Vagina (tissue), 2 donors: ENCODE measurements around the gene ZBTB45. TPM values are rescaled to one million over a fixed set of nuclear protein-coding genes. Genes with fewer than 3 reads are reported as not detected.
A peak's percentile ranks its signal among the peaks of the same experiment; 100 is the strongest.
"Not testable (repeated sequence)": the region's sequence is repeated elsewhere in the genome, so short reads cannot be mapped to it uniquely, and the experiment has no call there.

Experiments used
- DNase-seq, 2 donors: peaks; one replicate each; pipeline ENCODE4 v3.0.0-alpha.2; 2017; ENCODE audit errors: extremely low spot score in 2 of 2
- H3K27ac ChIP-seq: fragments of 200-600 bp; sonication (generic); one replicate; pipeline ENCODE4 v1.5.1; 2019
- H3K27me3 ChIP-seq: fragments of 200-600 bp; sonication (generic); one replicate; pipeline ENCODE4 v1.5.1; 2019
- H3K36me3 ChIP-seq, 2 donors: fragments of 200-600 bp; sonication (generic); one replicate each; pipeline ENCODE4 v1.5.1; 2017 to 2019
- H3K4me1 ChIP-seq: fragments of 200-600 bp; sonication (generic); one replicate; pipeline ENCODE4 v1.5.1; 2019
- H3K4me3 ChIP-seq, 2 donors: fragments of 200-600 bp; sonication (generic); 1 replicate in 1 of 2; 2 replicates in 1 of 2; pipeline ENCODE4 v1.5.1; 2016 to 2019
- H3K9me3 ChIP-seq: fragments of 200-600 bp; sonication (generic); one replicate; pipeline ENCODE4 v1.5.1; 2019
- CTCF ChIP-seq, 3 experiments: fragments of 450-650 bp in 2 of 3; fragments of 200-600 bp in 1 of 3; sonication (generic) in 1 of 3; IDR thresholded peaks; one replicate each; pipeline ENCODE4 v1.5.1; 2017 to 2019; ENCODE audit warnings: antibody characterized with exemption in 3 of 3, mild to moderate bottlenecking in 2 of 3, moderate library complexity in 2 of 3
- POLR2A ChIP-seq, 2 donors: fragments of 450-650 bp; IDR thresholded peaks; one replicate each; pipeline ENCODE4 v1.6.1; 2017; ENCODE audit warnings: antibody characterized with exemption in 2 of 2, mild to moderate bottlenecking in 2 of 2, moderate library complexity in 2 of 2
- POLR2AphosphoS5 ChIP-seq, 2 donors: sonication (generic); formaldehyde crosslinking; IDR thresholded peaks; one replicate each; pipeline ENCODE4 v1.9.0; 2017; ENCODE audit warnings: antibody characterized with exemption in 2 of 2, mild to moderate bottlenecking in 2 of 2, low read depth in 1 of 2; ENCODE audit not compliant: insufficient read depth in 1 of 2
- intact Hi-C: fragments of 100-400 bp; cut with DNase I; formaldehyde crosslinking; loops from one replicate; pipeline ENCODE4 v1.15.1; 2023
- total RNA-seq: library from RNA; depleted of rRNA; stranded (reverse); fragments of >200 nt; gene quantifications from one replicate; pipeline ENCODE4 v1.2.3, GENCODE V29; 2016

ZBTB45 gene
- total RNA-seq, 1 donor from 2014 or later, result 14.0 TPM

- no peak for DNase-seq
- H3K4me1 ChIP-seq, result peaks cover 44% of the 10 kb centered on the region
- H3K36me3 ChIP-seq, result peaks cover 0 to 18% of the 10 kb centered on the region in 2 donors
- H3K4me3 ChIP-seq, result peak overlapping the region in 1 of 2 donors; percentile 43
- intact Hi-C loops, result no loop called here
- TF ChIP-seq POLR2AphosphoS5 (IDR thresholded peaks at IDR 0.05; ENCODE audit: insufficient read depth in 1 of 2, low read depth in 1 of 2), result no peak
- no peak for TF ChIP-seq POLR2A (IDR thresholded peaks at IDR 0.05)
- no peak for TF ChIP-seq CTCF (IDR thresholded peaks at IDR 0.05)
- H3K27me3 ChIP-seq, result no peaks in the 10 kb centered on the region
- no peaks in the 10 kb centered on the region for H3K9me3 ChIP-seq
- H3K27ac ChIP-seq, result peak overlapping the region; percentile 34
Observed at GRCh38 chr19:58513213-58513693, 6.4 kb downstream of the ZBTB45 start.

- TF ChIP-seq POLR2AphosphoS5 (IDR thresholded peaks at IDR 0.05; ENCODE audit: insufficient read depth in 1 of 2, low read depth in 1 of 2) (no peak), POLR2A (IDR thresholded peaks at IDR 0.05) (no peak), CTCF (IDR thresholded peaks at IDR 0.05) (no peak)
- Histone ChIP-seq H3K27me3 (no peaks in the 10 kb centered on the region), H3K27ac (no peak within 1 kb of the TSS), H3K36me3 (peaks cover 0 to 10% of the 10 kb centered on the region in 2 donors), H3K4me3 (no peak within 1 kb of the TSS), H3K4me1 (peaks cover 31% of the 10 kb centered on the region), H3K9me3 (no peaks in the 10 kb centered on the region)
- no peak for DNase-seq
- intact Hi-C loops, result no loop called here
Observed at GRCh38 chr19:58511353-58512208, 8.0 kb downstream of the ZBTB45 start, which contains the start of gene SLC27A5. Gene SLC27A5, minus strand, starts transcription at chr19:58511992. Its CDS starts 37 bp downstream, at chr19:58511955.

- Histone ChIP-seq H3K9me3 (no peaks in the 10 kb centered on the region), H3K27me3 (no peaks in the 10 kb centered on the region), H3K4me1 (peaks cover 19% of the 10 kb centered on the region), H3K4me3 (no peak overlapping the region), H3K27ac (no peak overlapping the region), H3K36me3 (no peaks in the 10 kb centered on the region)
- intact Hi-C loops, result no loop called here
- DNase-seq, result no peak
- TF ChIP-seq CTCF (IDR thresholded peaks at IDR 0.05), result no peak
- TF ChIP-seq POLR2AphosphoS5 (IDR thresholded peaks at IDR 0.05; ENCODE audit: insufficient read depth in 1 of 2, low read depth in 1 of 2), result no peak
- no peak for TF ChIP-seq POLR2A (IDR thresholded peaks at IDR 0.05)
Observed at GRCh38 chr19:58510084-58510862, 9.3 kb downstream of the ZBTB45 start.

- H3K4me1 ChIP-seq, result peaks cover 13% of the 10 kb centered on the region
- TF ChIP-seq POLR2A (IDR thresholded peaks at IDR 0.05) (no peak), CTCF (IDR thresholded peaks at IDR 0.05) (no peak), POLR2AphosphoS5 (IDR thresholded peaks at IDR 0.05; ENCODE audit: insufficient read depth in 1 of 2, low read depth in 1 of 2) (no peak)
- H3K36me3 ChIP-seq, result no peaks in the 10 kb centered on the region
- H3K4me3 ChIP-seq, result no peak overlapping the region
- H3K27me3 ChIP-seq, result no peaks in the 10 kb centered on the region
- no peaks in the 10 kb centered on the region for H3K9me3 ChIP-seq
- no peak overlapping the region for H3K27ac ChIP-seq
- intact Hi-C loops, result no loop called here
- DNase-seq, result no peak
Observed at GRCh38 chr19:58509731-58510083, 9.9 kb downstream of the ZBTB45 start.

- H3K27me3 ChIP-seq, DNase-seq, H3K4me3 ChIP-seq, intact Hi-C loops, H3K27ac ChIP-seq, H3K4me1 ChIP-seq, H3K36me3 ChIP-seq, H3K9me3 ChIP-seq: not testable (repeated sequence)
Observed at GRCh38 chr19:58507602-58508223, 11.9 kb downstream of the ZBTB45 start.
